Ishikawa (cell line): ENCODE results near the gene TAX1BP1.

Source experiments
- CEBPB ChIP-seq: IDR thresholded peaks from 2 replicates; pipeline ENCODE4 v1.6.1; 2012
- EGR1 ChIP-seq: IDR thresholded peaks from 2 replicates; pipeline ENCODE4 v1.6.1; 2012
- MAX ChIP-seq: IDR thresholded peaks from 2 replicates; pipeline ENCODE4 v1.6.1; 2012
- TAF1 ChIP-seq: IDR thresholded peaks from 2 replicates; pipeline ENCODE4 v1.6.1; 2012; ENCODE audit warnings: low read depth, mild to moderate bottlenecking

- no peak for TF ChIP-seq TAF1
- no peak for TF ChIP-seq CEBPB
- TF ChIP-seq MAX = no peak
- no peak for TF ChIP-seq EGR1
Observed at GRCh38 chr7:27793780-27794179, 53.8 kb downstream of the TAX1BP1 start.
